HG03196 (cell line): ENCODE results near the gene SELENOV.

ENCODE experiments used
- ATAC-seq: cut with Tn5 transposase; IDR thresholded peaks from one replicate; pipeline ENCODE4 v1.9.1; 2021; ENCODE audit not compliant: unreplicated experiment

The SELENOV gene

DNA sequence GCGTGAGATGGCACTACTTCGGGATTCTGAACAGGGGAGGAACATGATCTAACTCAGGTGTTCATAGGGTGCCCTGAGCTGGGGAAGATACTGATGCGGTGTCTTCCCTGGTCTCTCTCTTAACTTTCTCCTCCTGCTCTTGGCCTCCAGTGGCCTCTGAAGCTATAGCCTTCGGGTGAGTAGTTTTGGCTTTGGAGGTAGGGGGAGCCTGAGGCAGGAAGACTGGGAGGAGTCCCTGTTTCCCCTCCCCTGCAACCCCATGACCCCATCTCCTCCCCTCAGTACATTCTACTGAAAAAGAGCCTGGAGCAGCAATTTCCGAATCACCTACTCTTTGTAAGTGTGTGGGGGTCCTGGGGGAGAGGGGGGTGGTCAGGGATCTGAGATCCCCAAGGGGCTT lies 3.5 kb downstream of the SELENOV start:
- ATAC-seq, result no peak

DNA sequence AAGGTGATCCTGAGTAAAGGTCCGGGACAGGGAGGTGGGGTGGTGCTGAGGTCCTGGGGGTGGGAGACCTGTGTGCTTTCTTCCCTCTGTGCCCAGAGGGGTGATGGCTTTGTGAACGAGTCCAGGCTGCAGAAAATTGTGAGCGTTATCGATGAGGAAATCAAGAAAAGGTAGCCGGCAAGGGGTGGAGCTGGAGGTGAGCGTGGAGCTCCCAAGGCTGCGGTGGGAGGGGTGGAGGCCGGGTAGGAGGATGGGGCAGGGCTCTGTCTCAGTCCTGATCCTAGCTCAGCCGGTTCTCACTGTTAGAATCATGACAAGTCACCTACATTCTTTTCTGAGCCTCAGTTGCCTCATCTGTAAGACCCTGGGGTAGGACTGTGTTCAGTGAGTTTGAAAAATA lies 4.0 kb downstream of the SELENOV start:
- ATAC-seq, result no peak

DNA sequence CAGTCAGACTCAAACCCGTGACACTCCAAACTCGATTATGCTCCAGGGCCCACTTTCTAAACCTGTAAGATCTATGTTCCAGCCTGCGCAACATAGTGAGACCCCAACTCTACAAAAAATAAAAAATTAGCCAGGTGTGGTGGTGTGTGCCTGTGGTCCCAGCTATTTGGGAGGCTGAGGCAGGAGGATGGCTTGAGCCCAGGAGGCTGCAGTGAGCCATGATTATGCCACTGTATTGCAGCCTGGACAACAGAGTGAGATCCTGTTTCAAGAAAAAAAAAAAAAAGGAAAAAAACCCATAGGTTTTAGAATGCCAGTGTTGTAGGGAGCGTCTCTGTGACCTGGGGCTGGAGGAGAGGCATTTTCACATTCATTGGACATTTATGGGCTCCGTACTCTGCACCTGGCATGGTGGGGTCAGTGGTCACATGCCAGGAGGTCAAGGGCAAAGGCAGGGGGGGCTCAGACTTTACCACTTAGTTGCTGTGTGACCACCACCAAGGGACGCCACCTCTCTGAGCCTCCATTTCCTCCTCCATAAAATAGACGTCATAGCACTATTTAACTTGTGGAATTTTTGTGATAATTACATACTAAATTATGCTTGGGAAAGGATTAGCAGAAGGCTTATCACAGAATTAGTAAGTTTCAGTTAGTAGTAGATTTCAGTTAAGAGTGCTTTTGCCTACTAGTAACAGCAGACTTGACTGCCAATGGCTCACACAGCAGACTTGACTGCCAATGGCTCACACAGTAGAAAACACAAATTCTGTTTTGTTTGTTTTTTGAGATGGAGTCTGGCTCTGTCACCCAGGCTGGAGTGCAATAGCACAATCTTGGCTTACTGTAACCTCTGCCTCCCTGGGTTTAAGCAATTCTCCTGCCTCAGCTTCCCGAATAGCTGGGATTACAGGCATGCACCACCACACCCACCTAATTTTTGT lies 5.9 kb downstream of the SELENOV start:
- no peak for ATAC-seq

DNA sequence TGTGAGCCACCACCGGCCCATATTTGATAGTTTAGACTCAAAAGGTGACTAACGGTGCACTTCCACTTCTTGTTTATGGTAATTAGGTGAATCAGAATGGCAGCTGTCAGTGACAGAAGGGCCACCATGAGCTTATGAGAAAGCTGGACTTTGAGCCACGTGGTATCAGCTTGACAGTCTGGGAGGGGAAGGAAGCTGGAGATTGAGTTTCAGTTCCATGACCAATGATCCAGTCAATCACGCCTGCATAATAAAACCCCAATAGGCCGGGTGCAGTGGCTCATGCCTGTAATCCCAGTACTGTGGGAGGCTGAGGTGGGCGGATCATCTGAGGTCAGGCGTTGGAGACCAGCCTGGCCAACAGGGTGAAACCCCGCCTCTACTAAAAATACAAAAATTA lies 9.6 kb downstream of the SELENOV start:
- no peak for ATAC-seq

DNA sequence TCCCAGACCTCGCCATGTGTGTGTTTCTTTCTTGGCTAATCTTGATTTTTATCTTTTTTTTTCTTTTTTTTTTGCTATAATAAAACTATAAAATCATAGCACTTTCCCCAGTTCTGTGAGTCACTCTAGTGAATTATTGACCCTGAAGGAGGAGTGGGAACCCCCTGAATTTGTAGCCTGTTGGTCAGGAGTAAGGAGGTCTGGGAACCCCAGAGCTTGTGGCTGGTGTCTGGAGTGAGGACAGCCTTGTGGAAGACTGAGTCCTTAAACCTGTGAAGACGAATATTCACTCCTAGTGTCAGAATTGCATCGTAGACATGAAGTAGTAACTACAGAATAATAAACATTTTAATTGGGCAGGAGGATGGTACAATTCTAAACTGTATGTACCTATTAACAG lies 10.3 kb downstream of the SELENOV start:
- no peak for ATAC-seq

DNA sequence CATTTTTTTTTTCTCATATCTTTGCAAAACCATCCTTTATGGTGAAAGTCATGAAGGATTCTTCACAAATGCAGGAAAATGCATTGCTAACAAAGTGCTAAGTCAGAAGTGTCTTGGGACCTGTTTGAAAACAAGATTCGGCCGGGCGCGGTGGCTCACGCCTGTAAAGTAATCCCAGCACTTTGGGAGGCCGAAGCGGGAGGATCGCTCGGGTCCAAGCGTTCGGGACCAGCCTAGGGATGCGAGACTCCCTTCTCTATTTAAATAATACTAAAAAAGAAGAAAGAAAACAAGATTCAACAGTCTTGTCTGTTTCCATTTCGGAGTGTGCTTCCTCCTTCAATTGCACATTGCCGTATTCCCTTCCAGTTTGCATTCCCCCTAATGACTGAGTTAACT lies 16.9 kb downstream of the SELENOV start:
- ATAC-seq, result no peak

DNA sequence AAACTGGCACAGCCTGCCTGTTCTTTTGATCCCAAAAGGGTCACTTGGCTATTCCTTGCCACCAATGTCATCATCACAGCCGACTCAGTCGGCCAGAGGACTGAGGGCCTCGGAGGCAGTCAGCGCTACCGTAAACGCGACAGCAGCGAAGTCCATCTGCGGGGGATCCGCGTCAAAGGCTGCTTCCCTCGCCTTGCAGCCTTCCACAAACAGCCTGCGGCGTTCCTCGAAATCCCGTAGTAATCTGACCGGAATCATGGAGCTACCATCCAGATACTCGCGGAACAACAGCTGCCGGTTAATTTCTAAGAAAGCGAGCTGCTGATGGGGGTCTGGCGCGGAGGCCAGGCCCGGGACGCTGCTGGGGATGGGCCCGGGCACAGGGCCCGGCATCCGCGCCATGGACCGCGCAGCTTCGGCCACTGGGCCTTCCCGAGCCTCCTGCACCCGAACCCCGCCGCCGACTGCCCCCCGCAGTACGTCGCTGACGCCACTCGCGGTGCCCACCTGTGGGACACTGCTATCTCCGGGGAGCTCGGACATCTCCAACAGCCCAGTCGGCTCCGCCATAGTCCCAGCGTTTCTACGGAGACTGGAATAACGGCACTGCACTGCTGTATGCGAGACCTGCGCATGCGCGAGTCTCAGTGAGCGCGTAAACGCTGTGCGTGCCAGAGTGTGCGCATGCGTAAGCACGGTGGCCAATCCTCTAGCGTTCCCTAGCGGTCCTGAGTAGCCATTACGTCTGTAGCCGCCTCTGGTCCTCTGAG lies 17.5 kb downstream of the SELENOV start, which contains the start of gene EID2B:
Gene EID2B, minus strand, starts transcription at position 620 of the 770 bp plus-strand sequence. Its CDS starts 50 bp downstream, at position 570.
- ATAC-seq, result peak; percentile 86

DNA sequence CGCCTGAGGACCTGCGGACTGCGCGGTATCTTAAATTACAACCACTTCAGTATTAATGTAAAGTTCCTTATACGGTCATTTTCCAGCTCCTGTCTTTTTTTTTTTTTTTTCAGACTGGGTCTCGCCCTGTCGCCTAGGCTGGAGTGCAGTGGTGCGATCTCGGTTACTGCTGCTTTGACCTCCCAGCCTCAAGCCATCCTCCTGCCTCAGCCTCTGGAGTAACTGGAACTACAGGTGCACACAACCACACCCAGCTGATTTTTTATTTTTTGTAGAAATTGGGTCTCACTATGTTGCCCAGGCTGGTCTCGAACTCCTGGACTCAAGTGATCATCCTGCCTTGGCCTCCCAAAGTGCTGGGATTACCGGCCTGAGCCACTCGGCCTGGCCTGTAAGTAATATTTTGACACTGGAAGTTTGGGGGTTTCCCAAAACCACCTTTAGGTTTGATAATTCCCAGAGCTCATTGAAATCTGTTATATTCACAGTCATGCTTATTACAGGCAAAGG lies 18.1 kb downstream of the SELENOV start:
- no peak for ATAC-seq

DNA sequence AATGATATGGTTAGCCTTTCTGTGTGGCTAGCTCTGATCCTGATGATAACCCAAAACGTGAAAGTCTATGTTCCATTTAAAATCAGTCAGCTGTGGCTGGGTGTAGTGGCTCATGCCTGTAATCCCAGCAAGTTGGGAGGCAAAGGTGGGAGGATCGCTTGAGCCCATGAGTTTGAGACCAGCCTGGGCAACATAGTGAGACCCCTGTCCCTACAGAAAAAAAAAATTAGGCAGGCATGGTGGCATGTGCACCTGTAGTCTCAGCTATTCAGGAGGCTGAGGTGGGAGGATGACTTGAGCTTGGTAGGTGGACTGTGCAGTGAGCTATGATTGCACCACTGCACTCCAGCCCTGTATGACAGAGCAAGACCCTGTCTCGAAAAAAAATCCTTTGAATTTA lies 18.9 kb downstream of the SELENOV start:
- no peak for ATAC-seq

DNA sequence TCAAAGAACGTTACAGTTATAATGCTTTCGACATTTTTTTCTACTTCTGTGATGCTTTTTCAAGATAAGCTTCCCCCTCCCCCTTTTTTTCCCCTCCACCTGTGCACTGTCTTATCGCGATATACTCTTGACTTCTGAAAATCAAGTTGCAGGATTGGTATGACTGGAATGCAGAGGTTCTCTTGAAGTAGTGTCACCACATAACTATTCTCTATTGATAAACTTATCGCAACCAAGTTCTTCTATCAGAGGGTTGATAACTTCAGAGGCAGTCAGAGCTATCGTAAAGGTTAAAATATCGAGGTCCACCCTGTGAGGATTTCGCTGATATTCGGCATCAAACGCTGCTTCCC lies 24.2 kb downstream of the SELENOV start:
- no peak for ATAC-seq

DNA sequence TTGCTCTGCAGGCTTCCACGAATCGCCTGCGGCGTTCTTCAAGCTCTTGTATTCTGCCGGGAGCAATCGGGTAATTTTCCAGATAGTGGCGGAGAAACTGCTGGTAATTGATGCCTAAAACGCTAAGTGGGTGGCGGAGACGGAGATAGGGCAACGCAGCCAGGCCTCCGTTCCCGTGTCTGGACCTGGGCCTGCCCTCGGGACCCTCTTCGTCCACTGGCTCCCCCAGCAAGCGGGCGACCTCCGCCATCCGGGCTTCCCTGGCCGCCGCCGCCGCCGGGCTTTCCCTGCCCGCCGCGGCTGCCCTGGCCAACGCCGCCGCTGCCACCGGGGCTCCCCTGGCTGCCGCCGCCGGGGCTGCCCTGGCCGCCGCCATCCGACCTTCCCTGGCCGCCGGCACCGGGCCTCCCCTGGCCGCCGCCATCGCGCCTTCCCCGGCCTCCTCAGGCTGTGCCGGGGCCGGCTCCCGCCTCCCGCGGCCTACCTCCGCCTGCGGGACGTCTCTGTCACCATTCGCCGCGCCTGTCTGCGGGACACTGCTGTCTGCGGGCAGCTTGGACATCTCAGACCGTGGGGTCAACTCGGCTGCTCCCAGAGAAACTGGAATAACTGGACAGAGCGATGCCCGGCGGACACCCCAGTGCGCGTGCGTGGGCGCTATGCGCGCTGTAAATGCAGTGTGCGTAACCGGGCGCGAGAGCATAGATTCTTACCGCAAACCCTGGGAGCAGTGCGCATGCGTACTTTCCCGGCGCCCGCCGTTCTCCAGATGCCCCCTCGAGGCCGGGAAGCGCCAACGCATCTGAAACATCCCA lies 24.8 kb downstream of the SELENOV start, which contains the start of gene EID2:
Gene EID2, minus strand, starts transcription at position 644 of the 815 bp plus-strand sequence. Its CDS starts 82 bp downstream, at position 562.
- peak; percentile 77 for ATAC-seq

DNA sequence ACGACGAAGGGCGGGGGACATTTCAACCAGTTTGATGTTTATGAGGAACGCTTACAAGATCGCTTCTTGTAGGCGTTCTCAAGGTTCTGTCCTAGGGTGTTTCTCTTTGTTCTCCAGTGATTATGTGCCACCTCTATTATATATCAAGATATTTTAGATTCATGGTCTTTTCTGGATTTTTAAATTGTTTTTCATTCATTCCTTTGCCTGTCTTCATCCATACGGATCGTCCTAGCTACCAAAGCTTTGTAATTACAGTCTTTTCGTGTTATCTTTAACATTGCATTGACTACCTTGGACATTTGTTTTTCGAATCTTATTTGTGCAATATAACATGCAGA lies 25.4 kb downstream of the SELENOV start:
- ATAC-seq, result no peak

DNA sequence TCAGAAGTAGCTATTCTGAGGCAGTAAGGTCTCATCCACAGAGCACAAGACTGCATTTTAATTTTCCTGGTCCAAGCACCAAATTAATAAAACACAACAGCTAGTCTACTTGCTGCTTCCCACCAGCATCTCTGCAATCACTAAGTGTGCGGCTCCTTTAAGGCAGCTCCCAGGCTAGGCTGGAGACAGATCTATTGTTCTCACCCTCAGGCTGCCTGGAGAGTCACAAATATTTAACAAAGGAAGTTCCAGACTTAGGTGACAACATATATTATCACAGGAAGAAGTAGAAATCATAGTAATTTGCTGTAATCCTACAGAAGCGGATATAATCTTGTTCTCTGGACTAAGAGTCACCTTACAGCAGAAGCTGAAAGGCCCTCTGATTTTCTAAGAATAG lies 27.3 kb downstream of the SELENOV start:
- ATAC-seq, result no peak

DNA sequence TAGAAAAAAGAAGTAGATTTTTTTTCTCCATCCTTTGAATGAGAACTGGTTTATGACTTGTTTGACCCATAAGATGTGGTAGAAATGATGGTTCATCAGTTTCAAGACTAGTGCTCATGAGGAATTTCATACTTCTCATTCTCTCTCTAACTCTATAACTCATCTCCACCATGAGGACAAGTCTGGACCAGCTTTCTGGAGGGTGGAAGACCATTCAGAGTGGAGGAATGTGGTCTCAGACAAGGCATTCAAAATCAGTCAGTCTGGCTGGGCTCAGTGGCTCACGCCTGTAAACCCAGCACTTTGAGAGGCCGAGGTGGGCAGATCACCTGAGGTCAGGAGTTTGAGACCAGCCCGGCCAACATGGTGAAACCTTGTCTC lies 28.5 kb downstream of the SELENOV start:
- ATAC-seq, result no peak

DNA sequence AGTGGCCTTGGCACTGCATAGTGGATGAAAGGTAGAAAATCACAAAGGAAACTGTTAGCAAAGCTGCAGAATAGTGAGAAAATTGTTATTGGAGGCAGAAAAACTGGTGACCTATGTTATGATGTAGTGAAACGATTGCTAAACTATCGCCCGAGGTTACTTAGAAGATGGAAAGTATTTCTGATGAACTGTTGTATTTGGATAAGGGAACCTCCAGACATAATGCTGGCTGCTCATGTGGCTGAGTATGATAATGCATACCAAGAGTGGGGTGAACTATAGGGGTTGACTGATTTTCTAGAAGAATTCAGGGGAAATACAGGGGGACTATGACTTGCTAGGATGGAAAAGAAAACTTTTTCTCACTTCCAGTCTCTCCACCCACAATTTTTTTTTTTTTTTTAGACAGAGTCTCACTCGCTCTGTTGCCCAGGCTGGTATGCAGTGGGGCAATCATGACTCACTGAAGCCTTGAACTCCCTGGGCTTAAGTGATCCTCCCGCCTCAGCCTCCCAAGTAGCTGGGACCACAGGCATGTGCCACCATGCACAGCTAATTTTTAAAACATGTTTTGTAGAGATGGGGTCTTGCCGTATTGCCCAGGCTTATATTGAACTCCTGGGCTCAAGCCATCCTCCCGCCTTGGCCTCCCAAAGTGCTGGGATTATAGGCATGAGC lies 29.4 kb downstream of the SELENOV start:
- no peak for ATAC-seq

DNA sequence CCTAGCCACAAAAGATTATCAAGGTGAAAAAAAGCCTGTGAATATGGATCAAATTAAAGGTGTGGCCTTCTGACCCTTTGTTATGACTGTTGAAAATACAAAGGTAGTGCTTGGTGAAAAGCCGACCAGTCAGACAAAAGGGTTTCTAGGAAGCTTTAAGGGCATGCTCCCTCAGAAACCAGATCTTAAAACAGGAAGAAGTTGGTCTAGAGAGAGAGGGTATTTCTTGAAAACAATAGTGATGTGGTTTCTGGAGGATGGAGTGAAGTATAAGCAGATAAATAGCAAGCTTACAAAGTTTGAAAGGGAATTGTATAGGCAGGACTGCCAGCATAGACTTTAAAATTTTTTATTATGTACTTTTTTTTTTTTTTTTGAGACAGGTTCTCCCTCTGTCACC lies 30.0 kb downstream of the SELENOV start:
- ATAC-seq, result no peak

DNA sequence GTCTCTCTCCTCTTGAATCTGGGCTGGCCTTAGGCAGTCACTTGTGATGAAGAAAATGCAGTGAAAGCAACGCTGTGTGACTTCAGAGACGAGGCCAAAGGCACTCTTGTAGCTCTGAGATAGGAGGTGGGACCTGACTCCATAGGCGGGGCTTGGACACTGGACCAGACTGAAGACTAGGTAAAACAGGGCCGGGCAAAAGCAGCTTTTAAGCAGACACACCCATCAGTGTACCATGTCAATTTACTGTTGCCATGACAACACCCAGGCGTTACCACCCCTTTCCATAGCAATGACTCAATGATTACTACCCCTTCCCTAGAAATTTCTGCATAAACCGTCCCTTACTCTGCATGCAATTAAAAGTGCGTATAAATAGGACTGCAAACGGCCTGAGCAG lies 31.7 kb downstream of the SELENOV start:
- ATAC-seq, result no peak

DNA sequence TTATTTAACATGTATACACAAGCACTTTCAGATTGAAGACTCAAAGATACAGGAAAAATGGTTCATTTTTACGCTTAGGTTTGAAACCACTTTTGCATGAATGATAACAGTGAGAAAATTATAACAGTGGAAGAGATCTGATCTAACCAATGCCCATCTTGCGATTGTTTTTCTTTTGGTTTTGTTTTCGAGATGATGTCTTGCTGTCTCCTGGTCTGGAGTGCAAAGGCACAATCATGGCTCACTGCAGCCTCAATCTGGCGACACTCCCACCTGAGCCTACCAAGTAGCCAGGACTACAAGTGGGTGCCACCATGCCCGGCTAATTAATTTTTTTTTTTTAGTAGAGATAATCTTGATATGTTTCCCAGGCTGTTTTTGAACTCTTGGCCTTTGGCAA lies 35.3 kb downstream of the SELENOV start:
- ATAC-seq, result no peak

DNA sequence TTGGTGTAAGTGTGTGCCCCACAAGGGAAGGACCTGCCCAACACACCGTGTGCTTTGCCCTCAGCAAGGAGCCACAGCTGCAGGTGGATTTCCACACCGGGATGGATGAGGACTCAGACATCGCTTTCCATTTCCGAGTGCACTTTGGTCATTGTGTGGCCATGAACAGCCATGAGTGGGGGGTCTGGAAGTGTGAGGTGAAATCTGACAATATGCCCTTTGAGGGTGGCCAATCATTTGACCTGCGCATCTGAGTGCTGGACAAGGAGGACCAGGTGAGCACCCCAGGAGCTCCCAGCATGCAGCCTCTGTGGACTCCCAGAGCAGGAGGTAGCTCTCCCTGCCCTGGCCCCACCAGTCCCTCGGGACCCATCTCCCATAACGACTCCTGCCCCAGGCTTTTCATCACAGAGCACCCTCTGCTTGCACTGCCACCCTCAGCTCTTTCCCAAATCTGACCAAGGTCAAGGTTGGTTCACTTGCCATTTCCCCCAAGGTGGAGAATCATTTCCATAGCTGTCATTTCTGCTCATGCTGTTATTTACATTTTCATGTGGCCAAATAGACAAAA lies 38.2 kb downstream of the SELENOV start:
- no peak for ATAC-seq

DNA sequence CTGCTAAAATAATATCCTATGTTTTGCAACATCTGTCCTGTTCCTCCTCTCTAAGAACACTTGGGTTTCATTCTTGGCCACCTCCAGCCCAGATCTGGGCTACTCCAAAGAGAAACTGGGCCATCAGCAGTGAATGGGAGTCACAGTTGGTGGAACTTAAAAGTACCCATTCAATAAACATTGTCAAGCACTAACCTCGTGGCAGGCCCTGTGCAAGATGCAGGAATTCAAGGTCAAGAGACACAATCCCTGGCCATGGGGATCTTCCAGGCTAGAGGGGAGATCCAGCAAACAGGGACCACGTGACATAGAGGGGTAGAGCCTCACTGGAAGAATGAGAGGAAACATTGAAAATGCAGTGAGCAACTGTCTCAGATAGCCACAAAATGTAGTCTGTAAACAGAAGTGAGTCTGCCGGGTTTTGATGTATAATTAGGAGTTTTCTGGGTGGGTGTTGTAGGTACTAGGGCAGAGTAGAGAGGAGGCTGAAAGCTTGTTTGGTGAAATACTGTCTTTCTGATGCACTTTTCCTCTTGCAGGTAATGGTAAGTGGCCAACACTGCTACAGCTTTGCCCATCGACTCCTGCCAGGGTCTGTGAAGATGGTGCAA lies 39.9 kb downstream of the SELENOV start:
- no peak for ATAC-seq
